GM12874 (cell line): Measurements from ENCODE around the gene MPL.

Source experiments
- TF ChIP-seq, protein P1 (sequence below): IDR thresholded peaks from 2 replicates; pipeline ENCODE4 v1.5.1; 2011; ENCODE audit warnings: low read depth, mild to moderate bottlenecking, control low read depth, low read length, moderate library complexity; ENCODE audit not compliant: insufficient read depth

The MPL gene

DNA sequence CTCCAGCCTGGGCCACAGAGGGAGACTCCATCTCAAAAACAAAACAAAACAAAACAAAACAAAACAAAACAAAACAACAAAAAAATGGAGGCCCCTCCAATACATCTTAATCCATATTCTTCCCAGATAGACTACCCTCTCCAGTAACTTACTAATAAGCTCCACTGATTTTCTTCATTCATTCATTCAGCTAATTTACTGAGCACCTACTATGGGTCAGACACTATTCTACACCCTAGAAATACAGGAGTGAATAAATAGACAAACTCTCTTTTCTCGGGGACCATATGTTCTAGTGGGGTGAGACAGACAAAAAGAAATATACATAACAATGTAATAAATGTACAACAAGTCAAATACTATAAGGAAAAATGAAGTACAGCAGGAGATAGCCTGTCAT lies 13.4 kb downstream of the MPL start:
- TF ChIP-seq, protein P1, sequence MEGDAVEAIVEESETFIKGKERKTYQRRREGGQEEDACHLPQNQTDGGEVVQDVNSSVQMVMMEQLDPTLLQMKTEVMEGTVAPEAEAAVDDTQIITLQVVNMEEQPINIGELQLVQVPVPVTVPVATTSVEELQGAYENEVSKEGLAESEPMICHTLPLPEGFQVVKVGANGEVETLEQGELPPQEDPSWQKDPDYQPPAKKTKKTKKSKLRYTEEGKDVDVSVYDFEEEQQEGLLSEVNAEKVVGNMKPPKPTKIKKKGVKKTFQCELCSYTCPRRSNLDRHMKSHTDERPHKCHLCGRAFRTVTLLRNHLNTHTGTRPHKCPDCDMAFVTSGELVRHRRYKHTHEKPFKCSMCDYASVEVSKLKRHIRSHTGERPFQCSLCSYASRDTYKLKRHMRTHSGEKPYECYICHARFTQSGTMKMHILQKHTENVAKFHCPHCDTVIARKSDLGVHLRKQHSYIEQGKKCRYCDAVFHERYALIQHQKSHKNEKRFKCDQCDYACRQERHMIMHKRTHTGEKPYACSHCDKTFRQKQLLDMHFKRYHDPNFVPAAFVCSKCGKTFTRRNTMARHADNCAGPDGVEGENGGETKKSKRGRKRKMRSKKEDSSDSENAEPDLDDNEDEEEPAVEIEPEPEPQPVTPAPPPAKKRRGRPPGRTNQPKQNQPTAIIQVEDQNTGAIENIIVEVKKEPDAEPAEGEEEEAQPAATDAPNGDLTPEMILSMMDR: no peak

DNA sequence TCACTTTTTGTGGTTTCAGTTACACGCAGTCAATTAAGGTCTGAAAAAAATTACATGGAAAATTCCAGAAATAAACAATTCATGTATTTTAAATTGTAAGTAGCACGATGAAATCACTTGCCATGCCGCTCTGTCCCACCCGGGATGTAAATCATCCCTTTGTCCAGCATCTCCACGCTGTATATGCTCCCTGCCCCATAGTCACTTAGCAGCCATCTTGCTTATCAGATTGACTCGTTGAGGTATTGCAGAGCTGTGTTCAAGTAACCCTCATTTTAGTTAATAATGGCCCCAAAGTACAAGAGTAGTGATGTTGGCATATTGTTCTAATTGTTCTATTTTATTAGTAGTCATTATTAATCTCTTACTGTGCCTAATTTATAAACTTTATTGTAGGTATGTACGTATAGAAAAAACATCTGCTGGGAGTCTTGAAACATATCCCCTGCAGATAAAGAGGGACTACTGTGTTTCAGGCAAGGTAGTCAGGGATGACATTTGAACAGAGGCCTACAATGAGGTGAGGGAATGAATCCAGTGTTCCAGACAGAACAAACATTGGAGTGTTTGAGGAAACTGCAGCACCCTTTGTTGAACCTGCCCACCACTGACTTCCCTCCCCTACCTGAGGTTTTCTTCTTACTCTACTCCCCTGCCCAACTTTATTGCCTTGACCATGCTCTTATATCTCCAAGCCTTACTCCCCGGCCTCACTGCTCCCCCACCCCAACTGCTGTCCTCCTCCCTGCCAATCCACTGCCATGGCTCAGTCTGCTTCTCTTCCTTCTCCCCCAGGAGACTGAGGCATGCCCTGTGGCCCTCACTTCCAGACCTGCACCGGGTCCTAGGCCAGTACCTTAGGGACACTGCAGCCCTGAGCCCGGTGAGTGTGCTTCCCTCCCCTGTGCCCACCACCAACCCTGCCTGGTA lies 14.1 kb downstream of the MPL start:
- TF ChIP-seq, protein P1: no peak

DNA sequence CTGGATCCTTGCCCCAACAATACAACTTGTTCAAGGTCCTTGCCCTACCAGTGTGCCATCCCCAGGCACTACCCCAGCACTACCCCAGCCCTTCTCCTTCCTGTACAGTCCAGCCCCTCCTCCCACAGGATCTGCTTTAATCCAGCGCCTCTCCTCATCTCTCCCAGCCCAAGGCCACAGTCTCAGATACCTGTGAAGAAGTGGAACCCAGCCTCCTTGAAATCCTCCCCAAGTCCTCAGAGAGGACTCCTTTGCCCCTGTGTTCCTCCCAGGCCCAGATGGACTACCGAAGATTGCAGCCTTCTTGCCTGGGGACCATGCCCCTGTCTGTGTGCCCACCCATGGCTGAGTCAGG lies 14.7 kb downstream of the MPL start:
- TF ChIP-seq, protein P1: no peak

DNA sequence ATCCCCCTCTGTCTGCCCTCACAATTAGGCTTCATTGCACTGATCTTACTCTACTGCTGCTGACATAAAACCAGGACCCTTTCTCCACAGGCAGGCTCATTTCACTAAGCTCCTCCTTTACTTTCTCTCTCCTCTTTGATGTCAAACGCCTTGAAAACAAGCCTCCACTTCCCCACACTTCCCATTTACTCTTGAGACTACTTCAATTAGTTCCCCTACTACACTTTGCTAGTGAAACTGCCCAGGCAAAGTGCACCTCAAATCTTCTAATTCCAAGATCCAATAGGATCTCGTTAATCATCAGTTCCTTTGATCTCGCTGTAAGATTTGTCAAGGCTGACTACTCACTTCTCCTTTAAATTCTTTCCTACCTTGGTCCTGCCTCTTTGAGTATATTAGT lies 15.3 kb downstream of the MPL start:
- TF ChIP-seq, protein P1: no peak

DNA sequence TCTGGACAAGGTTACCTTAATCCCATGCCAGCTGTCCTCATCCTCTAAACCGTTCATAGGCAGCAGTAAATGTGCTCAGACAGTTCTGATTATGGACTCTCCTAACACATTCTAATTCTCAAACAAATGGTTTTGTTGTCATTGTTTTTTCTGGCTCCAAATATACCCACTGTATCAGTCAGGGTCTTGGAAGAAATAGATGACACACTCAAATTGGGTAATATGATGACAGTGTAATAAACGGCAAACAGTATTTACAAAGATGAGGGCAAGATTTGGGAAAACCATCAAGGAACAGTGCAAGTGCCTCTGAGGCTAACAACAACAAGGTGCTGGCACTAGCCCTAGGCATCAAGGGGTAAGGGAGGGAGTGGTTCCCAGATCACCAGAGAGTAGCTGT lies 16.9 kb downstream of the MPL start:
- TF ChIP-seq, protein P1: no peak

DNA sequence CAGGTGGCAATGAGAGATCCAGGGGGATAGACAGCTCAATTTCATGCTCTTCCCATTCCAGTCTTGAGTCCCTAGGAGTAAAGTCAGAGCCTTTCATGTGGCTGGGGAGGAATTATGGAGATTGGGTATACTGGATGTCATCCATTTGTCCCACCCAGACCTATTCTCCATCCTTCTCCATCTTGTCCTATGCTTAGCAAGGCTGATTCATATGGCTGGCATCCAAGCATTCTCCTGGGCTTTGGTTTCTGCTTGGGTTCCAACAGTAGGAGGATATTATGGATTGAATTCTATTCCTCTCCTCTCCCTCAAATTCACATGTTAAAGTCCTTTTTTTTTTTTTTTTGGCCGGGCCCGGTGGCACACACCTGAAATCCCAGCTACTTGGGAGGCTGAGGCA lies 17.3 kb downstream of the MPL start:
- TF ChIP-seq, protein P1: no peak

DNA sequence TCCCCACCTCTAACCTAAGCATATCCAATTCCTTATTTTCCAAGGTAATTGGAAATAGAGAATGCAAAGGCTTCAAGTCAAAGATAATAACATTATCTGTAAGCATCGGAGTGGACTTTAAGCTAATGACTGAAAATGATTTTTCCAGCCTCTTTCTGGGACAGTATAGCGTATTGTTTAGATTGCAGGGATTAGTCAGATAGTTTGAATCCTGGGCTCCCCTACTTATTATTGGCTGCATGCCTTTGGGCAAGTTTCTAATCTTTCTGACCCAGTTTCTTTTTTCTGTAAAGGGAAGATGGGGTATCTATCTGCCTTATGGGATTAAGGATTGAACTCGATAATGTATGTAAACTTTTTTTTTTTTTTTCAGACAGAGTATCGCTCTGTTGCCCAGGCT lies 19.6 kb downstream of the MPL start:
- TF ChIP-seq, protein P1: no peak
